Body of pancreas (tissue), 4 donors: ENCODE measurements around the gene METTL23. TPM values are rescaled to one million over a fixed set of nuclear protein-coding genes. Genes with fewer than 3 reads are reported as not detected.
"Not testable (repeated sequence)": the region's sequence is repeated elsewhere in the genome, so short reads cannot be mapped to it uniquely, and the experiment has no call there.

Experiments
- ATAC-seq: fragments of 150-250 bp; one replicate; pipeline ENCODE4 v1.9.1; 2016
- DNase-seq, 4 donors: peaks; one replicate each; pipeline ENCODE4 v3.0.0-alpha.2; 2019
- H3K27ac ChIP-seq, 4 donors: fragments of 200-600 bp; sonication (generic); 1 replicate in 3 of 4; 2 replicates in 1 of 4; pipeline versions ENCODE4 v1.5.1 to v1.6.1; 2016 to 2019; ENCODE audit warnings: mild to moderate bottlenecking in 1 of 4, mixed read lengths in 1 of 4, moderate library complexity in 1 of 4
- H3K27me3 ChIP-seq, 2 donors: fragments of 200-600 bp; sonication (generic); one replicate each; pipeline ENCODE4 v1.6.0; 2016; ENCODE audit warnings: mild to moderate bottlenecking in 1 of 2
- H3K36me3 ChIP-seq, 2 donors: fragments of 200-600 bp; sonication (generic); replicated peaks in 1 of 2; 2 replicates each; pipeline ENCODE4 v1.5.1; 2016; ENCODE audit warnings: low read depth in 2 of 2; ENCODE audit not compliant: insufficient read depth in 1 of 2
- H3K4me1 ChIP-seq: fragments of 200-600 bp; sonication (generic); one replicate; pipeline ENCODE4 v1.6.0; 2016
- H3K4me3 ChIP-seq, 2 donors: fragments of 200-600 bp; sonication (generic); 1 replicate in 1 of 2; 2 replicates in 1 of 2; pipeline ENCODE4 v1.5.1; 2016 to 2019
- H3K9me3 ChIP-seq, 3 donors: fragments of 200-600 bp; sonication (generic); 1 replicate in 2 of 3; 2 replicates in 1 of 3; pipeline ENCODE4 v1.5.1; 2016
- CTCF ChIP-seq, 7 experiments: fragments of 450-650 bp in 4 of 7; fragments of 200-600 bp in 3 of 7; sonication (generic) in 3 of 7; IDR thresholded peaks; one replicate each; pipeline ENCODE4 v1.5.1; 2016 to 2019; ENCODE audit warnings: antibody characterized with exemption in 7 of 7
- POLR2A ChIP-seq, 3 donors: fragments of 450-650 bp; IDR thresholded peaks; one replicate each; pipeline ENCODE4 v1.6.1; 2016; ENCODE audit warnings: antibody characterized with exemption in 3 of 3, mild to moderate bottlenecking in 2 of 3
- WGBS, 2 donors: methylation state at CpG; one replicate each; pipeline ENCODE4 v1.1.5; 2017; 5-methylcytosine and 5-hydroxymethylcytosine counted together
- intact Hi-C: fragments of 100-400 bp; cut with DNase I; formaldehyde crosslinking; loops from one replicate; pipeline ENCODE4 v1.15.1; 2023
- total RNA-seq, 2 donors: library from RNA; depleted of rRNA; stranded (reverse); fragments of >200 nt; gene quantifications; one replicate each; pipeline ENCODE4 v1.1.0, GENCODE V29; 2016

METTL23 gene
- total RNA-seq, 2 donors from 2014 or later = 25.9 to 44.2 TPM

GRCh38 chr17:76691379-76692191 lies 35.1 kb upstream of the METTL23 start:
- intact Hi-C loops = no loop called here

GRCh38 chr17:76695059-76695831 lies 31.4 kb upstream of the METTL23 start:
- 70 to 74% methylated on average over 16 of the region's 16 CpGs for WGBS, 2 donors
- no peak overlapping the region for H3K4me3 ChIP-seq
- no peaks in the 10 kb centered on the region for H3K27me3 ChIP-seq
- no peak for TF ChIP-seq POLR2A (IDR thresholded peaks at IDR 0.05)
- TF ChIP-seq CTCF (IDR thresholded peaks at IDR 0.05) = no peak
- no peak for ATAC-seq
- H3K36me3 ChIP-seq = no peaks in the 10 kb centered on the region
- H3K27ac ChIP-seq = peak overlapping the region in 2 of 4 donors; percentile 5 to 39
- intact Hi-C loops = no loop called here
- H3K4me1 ChIP-seq = peaks cover 6% of the 10 kb centered on the region
- DNase-seq = no peak
- H3K9me3 ChIP-seq = no peaks in the 10 kb centered on the region

More at GRCh38 chr17:76691379-76692191, 35.1 kb upstream of the METTL23 start:
- ATAC-seq (no peak), DNase-seq (no peak)
- WGBS, 2 donors = 82 to 90% methylated on average over 13 to 14 of the region's 14 CpGs
- Histone ChIP-seq H3K27ac (no peak overlapping the region), H3K4me3 (no peak overlapping the region), H3K9me3 (no peaks in the 10 kb centered on the region), H3K4me1 (peaks cover 13% of the 10 kb centered on the region), H3K36me3 (no peaks in the 10 kb centered on the region), H3K27me3 (no peaks in the 10 kb centered on the region)
- TF ChIP-seq CTCF (IDR thresholded peaks at IDR 0.05) (no peak), POLR2A (IDR thresholded peaks at IDR 0.05) (no peak)

GRCh38 chr17:76696763-76697701 lies 29.6 kb upstream of the METTL23 start:
- intact Hi-C loops = no loop called here
- no peaks in the 10 kb centered on the region for H3K27me3 ChIP-seq
- no peak for TF ChIP-seq POLR2A (IDR thresholded peaks at IDR 0.05)
- no peak for TF ChIP-seq CTCF (IDR thresholded peaks at IDR 0.05)

GRCh38 chr17:76697702-76698465 lies 28.8 kb upstream of the METTL23 start:
- intact Hi-C loops = no loop called here
- ATAC-seq (no peak), DNase-seq (no peak)
- H3K27ac ChIP-seq = peak overlapping the region in 1 of 4 donors; percentile 18
- 75 to 77% methylated on average over 13 to 16 of the region's 17 CpGs for WGBS, 2 donors
- peaks cover 19% of the 10 kb centered on the region for H3K4me1 ChIP-seq
- no peak overlapping the region for H3K4me3 ChIP-seq
- no peaks in the 10 kb centered on the region for H3K9me3 ChIP-seq
- no peaks in the 10 kb centered on the region for H3K36me3 ChIP-seq
- H3K27me3 ChIP-seq = no peaks in the 10 kb centered on the region
- TF ChIP-seq CTCF (IDR thresholded peaks at IDR 0.05) = no peak
- TF ChIP-seq POLR2A (IDR thresholded peaks at IDR 0.05) = no peak

More at GRCh38 chr17:76696763-76697701, 29.6 kb upstream of the METTL23 start:
- H3K36me3 ChIP-seq = no peaks in the 10 kb centered on the region
- H3K9me3 ChIP-seq = no peaks in the 10 kb centered on the region
- no peak overlapping the region for H3K4me3 ChIP-seq
- 79 to 86% methylated on average over 18 to 25 of the region's 25 CpGs for WGBS, 2 donors
- ATAC-seq (peak; percentile 36), DNase-seq (no peak)
- peaks cover 19% of the 10 kb centered on the region for H3K4me1 ChIP-seq
- H3K27ac ChIP-seq = peak overlapping the region in 2 of 4 donors; percentile 5 to 18

- H3K36me3 ChIP-seq, H3K4me3 ChIP-seq, ATAC-seq, H3K9me3 ChIP-seq, H3K27me3 ChIP-seq, H3K27ac ChIP-seq, intact Hi-C loops, DNase-seq: not testable (repeated sequence)
- peaks cover 19% of the 10 kb centered on the region for H3K4me1 ChIP-seq
- WGBS, 2 donors = 93% methylated on average over 7 of the region's 7 CpGs
Measured at GRCh38 chr17:76698466-76698977, 28.1 kb upstream of the METTL23 start.
